ENCODE data around the gene GPR151.

DNA sequence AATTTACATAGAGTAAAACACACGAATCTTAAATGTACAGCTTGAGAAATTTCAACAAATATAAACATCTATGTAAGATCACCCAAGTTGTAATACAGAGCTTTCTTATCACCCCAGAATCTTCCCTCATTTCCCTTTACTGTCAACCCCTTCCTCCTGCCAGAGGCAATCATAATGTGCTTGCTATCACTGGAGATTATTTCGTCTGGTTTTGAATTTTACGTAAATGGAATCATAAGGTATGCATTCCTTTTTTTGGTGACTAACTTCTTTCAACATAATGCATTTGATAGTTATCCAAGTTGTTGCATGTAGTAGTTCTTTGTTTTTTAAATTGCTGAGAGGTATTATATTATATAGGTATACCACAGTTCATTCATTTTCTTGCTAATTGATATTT, 37.5 kb upstream of the GPR151 start:
- TF ChIP-seq, protein P1, sequence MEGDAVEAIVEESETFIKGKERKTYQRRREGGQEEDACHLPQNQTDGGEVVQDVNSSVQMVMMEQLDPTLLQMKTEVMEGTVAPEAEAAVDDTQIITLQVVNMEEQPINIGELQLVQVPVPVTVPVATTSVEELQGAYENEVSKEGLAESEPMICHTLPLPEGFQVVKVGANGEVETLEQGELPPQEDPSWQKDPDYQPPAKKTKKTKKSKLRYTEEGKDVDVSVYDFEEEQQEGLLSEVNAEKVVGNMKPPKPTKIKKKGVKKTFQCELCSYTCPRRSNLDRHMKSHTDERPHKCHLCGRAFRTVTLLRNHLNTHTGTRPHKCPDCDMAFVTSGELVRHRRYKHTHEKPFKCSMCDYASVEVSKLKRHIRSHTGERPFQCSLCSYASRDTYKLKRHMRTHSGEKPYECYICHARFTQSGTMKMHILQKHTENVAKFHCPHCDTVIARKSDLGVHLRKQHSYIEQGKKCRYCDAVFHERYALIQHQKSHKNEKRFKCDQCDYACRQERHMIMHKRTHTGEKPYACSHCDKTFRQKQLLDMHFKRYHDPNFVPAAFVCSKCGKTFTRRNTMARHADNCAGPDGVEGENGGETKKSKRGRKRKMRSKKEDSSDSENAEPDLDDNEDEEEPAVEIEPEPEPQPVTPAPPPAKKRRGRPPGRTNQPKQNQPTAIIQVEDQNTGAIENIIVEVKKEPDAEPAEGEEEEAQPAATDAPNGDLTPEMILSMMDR (IDR thresholded peaks at IDR 0.05; ENCODE audit: insufficient read depth, low read depth, low read length): no peak
- no peak for TF ChIP-seq EZH2 (IDR thresholded peaks at IDR 0.05; ENCODE audit: insufficient read depth, low read length)

Data from astrocyte (in vitro differentiated cells and primary cell).